Endothelial cell (in vitro differentiated cells): ENCODE data around the gene KIAA1217. TPM values are rescaled to one million over a fixed set of nuclear protein-coding genes. Genes with fewer than 3 reads are reported as not detected.

ENCODE experiments used
- DNase-seq: peaks from one replicate; pipeline ENCODE4 v3.0.0; 2021; ENCODE audit warnings: low spot score
- H3K27ac Mint-ChIP-seq: one replicate; pipeline ENCODE4 v1.8.0; 2021; ENCODE audit warnings: mixed read lengths, inconsistent platforms; ENCODE audit not compliant: unreplicated experiment
- H3K27me3 Mint-ChIP-seq: one replicate; pipeline ENCODE4 v1.8.0; 2021; ENCODE audit warnings: mild to moderate bottlenecking, moderate library complexity, mixed read lengths, inconsistent platforms; ENCODE audit not compliant: unreplicated experiment
- H3K36me3 Mint-ChIP-seq: one replicate; pipeline ENCODE4 v1.8.0; 2021; ENCODE audit warnings: mild to moderate bottlenecking, low read depth, mixed read lengths, inconsistent platforms; ENCODE audit not compliant: unreplicated experiment
- H3K4me1 Mint-ChIP-seq: one replicate; pipeline ENCODE4 v1.8.0; 2021; ENCODE audit warnings: mild to moderate bottlenecking, mixed read lengths, inconsistent platforms; ENCODE audit not compliant: unreplicated experiment
- H3K4me3 Mint-ChIP-seq: one replicate; pipeline ENCODE4 v1.8.0; 2021; ENCODE audit warnings: mild to moderate bottlenecking, mixed read lengths, inconsistent platforms; ENCODE audit not compliant: unreplicated experiment
- H3K9me3 Mint-ChIP-seq: one replicate; pipeline ENCODE4 v1.8.0; 2021; ENCODE audit warnings: mixed read lengths, inconsistent platforms; ENCODE audit not compliant: unreplicated experiment
- CTCF ChIP-seq: fragments of 200-600 bp; sonication (generic); IDR thresholded peaks from one replicate; pipeline ENCODE4 v1.5.0; 2021; ENCODE audit warnings: antibody characterized with exemption; ENCODE audit not compliant: unreplicated experiment
- total RNA-seq: library from RNA; stranded (reverse); fragmentation: NEBNext Ultra II Directional; extraction: Animal tissue kit (Norgen Biotek cat#: 25700); gene quantifications from one replicate; pipeline ENCODE4 v1.2.1, GENCODE V29; 2021; ENCODE audit not compliant: unreplicated experiment

The KIAA1217 gene
- total RNA-seq, 1 donor from 2014 or later: 70.8 TPM

GRCh38 chr10:24418532-24418931, 209.6 kb downstream of the KIAA1217 start:
- no peak for DNase-seq
- Mint-ChIP-seq H3K27ac (no peak overlapping the region), H3K27me3 (peaks cover 6% of the 10 kb centered on the region), H3K4me1 (peaks cover 8% of the 10 kb centered on the region), H3K9me3 (no peaks in the 10 kb centered on the region), H3K4me3 (no peak overlapping the region), H3K36me3 (peaks cover 3% of the 10 kb centered on the region)
- no peak for TF ChIP-seq CTCF

- peaks cover 8% of the 10 kb centered on the region for H3K4me1 Mint-ChIP-seq
- DNase-seq: no peak
- TF ChIP-seq CTCF: no peak
- no peaks in the 10 kb centered on the region for H3K9me3 Mint-ChIP-seq
- no peak overlapping the region for H3K4me3 Mint-ChIP-seq
- no peak overlapping the region for H3K27ac Mint-ChIP-seq
- peaks cover 3% of the 10 kb centered on the region for H3K36me3 Mint-ChIP-seq
- peaks cover 6% of the 10 kb centered on the region for H3K27me3 Mint-ChIP-seq
Observed at GRCh38 chr10:24419066-24419465, 210.1 kb downstream of the KIAA1217 start.

- H3K36me3 Mint-ChIP-seq: peaks cover 8% of the 10 kb centered on the region
- TF ChIP-seq CTCF: no peak
- no peaks in the 10 kb centered on the region for H3K9me3 Mint-ChIP-seq
- no peak overlapping the region for H3K27ac Mint-ChIP-seq
- H3K4me1 Mint-ChIP-seq: peaks cover 6% of the 10 kb centered on the region
- H3K4me3 Mint-ChIP-seq: no peak overlapping the region
- H3K27me3 Mint-ChIP-seq: peaks cover 1% of the 10 kb centered on the region
- no peak for DNase-seq
Observed at GRCh38 chr10:24425151-24425550, 216.2 kb downstream of the KIAA1217 start.

- no peak for DNase-seq
- Mint-ChIP-seq H3K27me3 (no peaks in the 10 kb centered on the region), H3K36me3 (peaks cover 6% of the 10 kb centered on the region), H3K4me1 (peaks cover 6% of the 10 kb centered on the region), H3K27ac (no peak overlapping the region), H3K9me3 (no peaks in the 10 kb centered on the region), H3K4me3 (no peak overlapping the region)
- no peak for TF ChIP-seq CTCF
Observed at GRCh38 chr10:24427678-24428409, 218.9 kb downstream of the KIAA1217 start.

- DNase-seq: no peak
- Mint-ChIP-seq H3K9me3 (no peaks in the 10 kb centered on the region), H3K36me3 (peaks cover 12% of the 10 kb centered on the region), H3K27me3 (no peaks in the 10 kb centered on the region), H3K4me3 (no peak overlapping the region), H3K4me1 (peaks cover 6% of the 10 kb centered on the region), H3K27ac (no peak overlapping the region)
- TF ChIP-seq CTCF: no peak
Observed at GRCh38 chr10:24428410-24428782, 219.5 kb downstream of the KIAA1217 start.
